GM18526 (cell line): ENCODE measurements around the gene PDE2A.

Source experiments
- POLR2A ChIP-seq: IDR thresholded peaks from 3 replicates; pipeline ENCODE4 v1.6.1; 2011; ENCODE audit not compliant: insufficient read length; ENCODE audit errors: extremely low read depth

Gene PDE2A

GRCh38 chr11:72574548-72575460 lies 99.4 kb downstream of the PDE2A start:
- no peak for TF ChIP-seq POLR2A

GRCh38 chr11:72573855-72574445 lies 100.3 kb downstream of the PDE2A start:
- no peak for TF ChIP-seq POLR2A

- no peak for TF ChIP-seq POLR2A
Observed at GRCh38 chr11:72573072-72573854, 101.0 kb downstream of the PDE2A start.

- TF ChIP-seq POLR2A, result no peak
Observed at GRCh38 chr11:72570893-72571661, 103.1 kb downstream of the PDE2A start.

GRCh38 chr11:72569966-72570892 lies 104.0 kb downstream of the PDE2A start:
- TF ChIP-seq POLR2A, result no peak

GRCh38 chr11:72568861-72569260 lies 105.4 kb downstream of the PDE2A start:
- no peak for TF ChIP-seq POLR2A

- no peak for TF ChIP-seq POLR2A
Observed at GRCh38 chr11:72562431-72562830, 111.8 kb downstream of the PDE2A start.

GRCh38 chr11:72561856-72562255 lies 112.4 kb downstream of the PDE2A start:
- no peak for TF ChIP-seq POLR2A

- no peak for TF ChIP-seq POLR2A
Observed at GRCh38 chr11:72556433-72556832, 117.8 kb downstream of the PDE2A start.

- no peak for TF ChIP-seq POLR2A
Observed at GRCh38 chr11:72553706-72554105, 120.5 kb downstream of the PDE2A start.

GRCh38 chr11:72552399-72552910 lies 121.8 kb downstream of the PDE2A start:
- TF ChIP-seq POLR2A, result no peak

- no peak for TF ChIP-seq POLR2A
Observed at GRCh38 chr11:72551571-72551970, 122.7 kb downstream of the PDE2A start.

GRCh38 chr11:72548463-72548862 lies 125.8 kb downstream of the PDE2A start:
- no peak for TF ChIP-seq POLR2A

GRCh38 chr11:72546866-72547265 lies 127.4 kb downstream of the PDE2A start:
- TF ChIP-seq POLR2A, result no peak
